Duodenal mucosa (tissue), 2 donors: Measurements from ENCODE around the gene ICE1.

Experiments
- H3K27ac ChIP-seq: one replicate; pipeline ENCODE4 v1.7.0; 2013; ENCODE audit warnings: low read depth, low read length
- H3K27me3 ChIP-seq, 2 donors: one replicate each; pipeline ENCODE4 v1.7.0; 2013; ENCODE audit warnings: low read length in 2 of 2, control low read depth in 1 of 2; ENCODE audit not compliant: insufficient read depth in 2 of 2, control insufficient read depth in 1 of 2
- H3K36me3 ChIP-seq, 2 donors: one replicate each; pipeline ENCODE4 v1.7.0; 2013; ENCODE audit warnings: low read length in 2 of 2, control low read depth in 1 of 2; ENCODE audit not compliant: insufficient read depth in 2 of 2, control insufficient read depth in 1 of 2
- H3K4me1 ChIP-seq, 2 donors: one replicate each; pipeline ENCODE4 v1.7.0; 2013; ENCODE audit warnings: low read length in 2 of 2, control low read depth in 1 of 2; ENCODE audit not compliant: insufficient read depth in 2 of 2, control insufficient read depth in 1 of 2
- H3K4me3 ChIP-seq, 2 donors: one replicate each; pipeline ENCODE4 v1.7.0; 2013; ENCODE audit warnings: low read length in 2 of 2, low read depth in 1 of 2
- H3K9ac ChIP-seq, 2 donors: one replicate each; pipeline ENCODE4 v1.7.0; 2013; ENCODE audit warnings: low read length in 2 of 2, low read depth in 1 of 2
- H3K9me3 ChIP-seq, 2 donors: one replicate each; pipeline ENCODE4 v1.7.0; 2013; ENCODE audit warnings: low read length in 2 of 2, control low read depth in 1 of 2; ENCODE audit not compliant: control insufficient read depth in 1 of 2

ICE1 gene

GRCh38 chr5:5421961-5422818 is at the start of gene ICE1:
ICE1 (plus strand) TSS chr5:5422677; CDS start chr5:5422916, 239 bp downstream.
- H3K36me3 ChIP-seq = no peaks in the 10 kb centered on the region
- no peaks in the 10 kb centered on the region for H3K9me3 ChIP-seq
- peak within 1 kb of the TSS; percentile 92 to 95 for H3K4me3 ChIP-seq
- peaks cover 32 to 37% of the 10 kb centered on the region in 2 donors for H3K4me1 ChIP-seq
- peak within 1 kb of the TSS; percentile 68 to 76 for H3K9ac ChIP-seq
- peak within 1 kb of the TSS; percentile 99 for H3K27ac ChIP-seq
- no peaks in the 10 kb centered on the region for H3K27me3 ChIP-seq

- Histone ChIP-seq H3K4me1 (no peaks in the 10 kb centered on the region), H3K4me3 (no peak overlapping the region), H3K27ac (no peak overlapping the region), H3K9ac (no peak overlapping the region), H3K9me3 (no peaks in the 10 kb centered on the region), H3K36me3 (no peaks in the 10 kb centered on the region), H3K27me3 (no peaks in the 10 kb centered on the region)
Measured at GRCh38 chr5:5372930-5373329, 49.5 kb upstream of the ICE1 start.

- no peaks in the 10 kb centered on the region for H3K27me3 ChIP-seq
- H3K4me1 ChIP-seq = no peaks in the 10 kb centered on the region
- H3K36me3 ChIP-seq = no peaks in the 10 kb centered on the region
- H3K4me3 ChIP-seq = no peak overlapping the region
- no peak overlapping the region for H3K9ac ChIP-seq
- H3K9me3 ChIP-seq = no peaks in the 10 kb centered on the region
- no peak overlapping the region for H3K27ac ChIP-seq
Measured at GRCh38 chr5:5373351-5373989, 49.0 kb upstream of the ICE1 start.

GRCh38 chr5:5374009-5374715 is 48.3 kb upstream of the ICE1 start:
- no peaks in the 10 kb centered on the region for H3K4me1 ChIP-seq
- H3K27me3 ChIP-seq = no peaks in the 10 kb centered on the region
- H3K9ac ChIP-seq = no peak overlapping the region
- no peaks in the 10 kb centered on the region for H3K9me3 ChIP-seq
- no peaks in the 10 kb centered on the region for H3K36me3 ChIP-seq
- H3K4me3 ChIP-seq = no peak overlapping the region
- H3K27ac ChIP-seq = no peak overlapping the region

- no peaks in the 10 kb centered on the region for H3K36me3 ChIP-seq
- H3K4me1 ChIP-seq = no peaks in the 10 kb centered on the region
- H3K27me3 ChIP-seq = no peaks in the 10 kb centered on the region
- H3K9ac ChIP-seq = no peak overlapping the region
- no peak overlapping the region for H3K27ac ChIP-seq
- H3K4me3 ChIP-seq = no peak overlapping the region
- H3K9me3 ChIP-seq = no peaks in the 10 kb centered on the region
Measured at GRCh38 chr5:5377780-5378179, 44.7 kb upstream of the ICE1 start.

- Histone ChIP-seq H3K27me3 (no peaks in the 10 kb centered on the region), H3K9me3 (no peaks in the 10 kb centered on the region), H3K27ac (no peak overlapping the region), H3K36me3 (no peaks in the 10 kb centered on the region), H3K9ac (no peak overlapping the region), H3K4me1 (no peaks in the 10 kb centered on the region), H3K4me3 (no peak overlapping the region)
Measured at GRCh38 chr5:5378531-5378930, 43.9 kb upstream of the ICE1 start.

GRCh38 chr5:5380298-5380697 is 42.2 kb upstream of the ICE1 start:
- Histone ChIP-seq H3K9ac (no peak overlapping the region), H3K9me3 (no peaks in the 10 kb centered on the region), H3K36me3 (no peaks in the 10 kb centered on the region), H3K27me3 (no peaks in the 10 kb centered on the region), H3K4me3 (no peak overlapping the region), H3K4me1 (no peaks in the 10 kb centered on the region), H3K27ac (no peak overlapping the region)

- H3K4me3 ChIP-seq = no peak overlapping the region
- no peaks in the 10 kb centered on the region for H3K4me1 ChIP-seq
- H3K9ac ChIP-seq = no peak overlapping the region
- no peaks in the 10 kb centered on the region for H3K9me3 ChIP-seq
- H3K36me3 ChIP-seq = no peaks in the 10 kb centered on the region
- no peaks in the 10 kb centered on the region for H3K27me3 ChIP-seq
- no peak overlapping the region for H3K27ac ChIP-seq
Measured at GRCh38 chr5:5381310-5381913, 41.1 kb upstream of the ICE1 start.

GRCh38 chr5:5383461-5383860 is 39.0 kb upstream of the ICE1 start:
- Histone ChIP-seq H3K27ac (no peak overlapping the region), H3K27me3 (no peaks in the 10 kb centered on the region), H3K9ac (no peak overlapping the region), H3K9me3 (no peaks in the 10 kb centered on the region), H3K4me1 (no peaks in the 10 kb centered on the region), H3K36me3 (no peaks in the 10 kb centered on the region), H3K4me3 (no peak overlapping the region)
